WTC11 (cell line): Measurements from ENCODE around the gene CREB3L1. TPM values are rescaled to one million over a fixed set of nuclear protein-coding genes. Genes with fewer than 3 reads are reported as not detected.

Experiments used
- ATAC-seq: fragments of 200-7000 bp; cut with Tn5 transposase; 2 replicates; pipeline ENCODE4 v1.10.0; 2021; ENCODE audit warnings: mild to moderate bottlenecking, moderate library complexity
- CTCF ChIA-PET: fragments of 300-600 bp; sonication (Branson Sonifier 250); formaldehyde crosslinking; loops from one replicate; lab custom pipeline; 2021; ENCODE audit warnings: antibody characterized with exemption; lab: Charles Lee
- POLR2A ChIA-PET: fragments of 350-600 bp; sonication (Branson Sonifier 250); formaldehyde crosslinking; loops from one replicate; lab custom pipeline; 2021; ENCODE audit warnings: antibody characterized with exemption; lab: Charles Lee
- DNase-seq: peaks from one replicate; pipeline ENCODE4 v3.0.0; 2021; ENCODE audit warnings: low spot score
- H3K27ac Mint-ChIP-seq: 2 replicates; pipeline ENCODE4 v1.8.0; 2021; ENCODE audit warnings: mixed read lengths
- H3K27me3 Mint-ChIP-seq: 2 replicates; pipeline ENCODE4 v1.8.0; 2021; ENCODE audit warnings: low read depth, mild to moderate bottlenecking, moderate library complexity, mixed read lengths
- H3K36me3 Mint-ChIP-seq: 2 replicates; pipeline ENCODE4 v1.8.0; 2021; ENCODE audit warnings: mixed read lengths
- H3K4me1 Mint-ChIP-seq: 2 replicates; pipeline ENCODE4 v1.8.0; 2022; ENCODE audit warnings: mixed read lengths
- H3K4me3 Mint-ChIP-seq: 2 replicates; pipeline ENCODE4 v1.8.0; 2021; ENCODE audit warnings: mild to moderate bottlenecking, moderate library complexity, mixed read lengths
- H3K9me3 Mint-ChIP-seq: 2 replicates; pipeline ENCODE4 v1.8.0; 2021; ENCODE audit warnings: mixed read lengths
- ELF4 ChIP-seq: sonication (generic); formaldehyde crosslinking; IDR thresholded peaks from 2 replicates; pipeline ENCODE4 v1.8.1; 2022; ENCODE audit warnings: low read depth, mild to moderate bottlenecking, moderate library complexity, missing genetic modification reagents
- FOXK1 ChIP-seq: sonication (generic); formaldehyde crosslinking; IDR thresholded peaks from 2 replicates; pipeline ENCODE4 v1.8.0; 2022; ENCODE audit warnings: mild to moderate bottlenecking, moderate library complexity, missing genetic modification reagents
- GABPB1 ChIP-seq: sonication (generic); formaldehyde crosslinking; IDR thresholded peaks from 2 replicates; pipeline ENCODE4 v1.8.1; 2023; ENCODE audit warnings: mild to moderate bottlenecking, missing genetic modification reagents
- MXD4 ChIP-seq: fragments of 250-450 bp; sonication (Bioruptor Pico); IDR thresholded peaks from 2 replicates; pipeline ENCODE4 v1.8.0; 2021; ENCODE audit warnings: mild to moderate bottlenecking, moderate library complexity, borderline replicate concordance
- NR1H2 ChIP-seq: sonication (generic); formaldehyde crosslinking; IDR thresholded peaks from 2 replicates; pipeline ENCODE4 v1.9.0; 2021; ENCODE audit warnings: mild to moderate bottlenecking, moderate library complexity, missing genetic modification reagents
- RELA ChIP-seq: sonication (generic); formaldehyde crosslinking; IDR thresholded peaks from 2 replicates; pipeline ENCODE4 v1.8.1; 2022; ENCODE audit warnings: missing genetic modification reagents, mild to moderate bottlenecking, borderline replicate concordance
- TEAD1 ChIP-seq: sonication (generic); formaldehyde crosslinking; IDR thresholded peaks from 2 replicates; pipeline ENCODE4 v1.8.0; 2022; ENCODE audit warnings: mild to moderate bottlenecking, missing genetic modification reagents
- ZNF121 ChIP-seq: sonication (generic); formaldehyde crosslinking; IDR thresholded peaks from 2 replicates; pipeline ENCODE4 v1.8.0; 2023; ENCODE audit warnings: missing genetic modification reagents
- total RNA-seq: library from RNA; stranded (reverse); gene quantifications from 3 replicates; pipeline ENCODE4 v1.2.3, GENCODE V29; 2021
- TF ChIP-seq, protein P1 (sequence below): fragments of 250-450 bp; sonication (Bioruptor Pico); IDR thresholded peaks from 2 replicates; pipeline ENCODE4 v1.9.0; 2021; ENCODE audit warnings: mild to moderate bottlenecking
- TF ChIP-seq, protein P2 (sequence below): sonication (generic); formaldehyde crosslinking; IDR thresholded peaks from 2 replicates; pipeline ENCODE4 v1.8.1; 2023; ENCODE audit warnings: mild to moderate bottlenecking, missing genetic modification reagents
- TF ChIP-seq, protein P3 (sequence below): sonication (generic); formaldehyde crosslinking; IDR thresholded peaks from 2 replicates; pipeline ENCODE4 v1.8.1; 2023; ENCODE audit warnings: mild to moderate bottlenecking, missing genetic modification reagents, moderate library complexity
- TF ChIP-seq, protein P4 (sequence below): sonication (generic); formaldehyde crosslinking; IDR thresholded peaks from 2 replicates; pipeline ENCODE4 v1.8.0; 2022; ENCODE audit warnings: mild to moderate bottlenecking, missing genetic modification reagents
- TF ChIP-seq, protein P5 (sequence below): sonication (generic); formaldehyde crosslinking; IDR thresholded peaks from 2 replicates; pipeline ENCODE4 v1.8.0; 2022; ENCODE audit warnings: mild to moderate bottlenecking, missing genetic modification reagents
- TF ChIP-seq, protein P6 (sequence below): sonication (generic); formaldehyde crosslinking; IDR thresholded peaks from 2 replicates; pipeline ENCODE4 v1.8.0; 2023; ENCODE audit warnings: missing genetic modification reagents

Gene CREB3L1
- total RNA-seq, 1 experiment from 2014 or later, result 10.9 TPM

DNA sequence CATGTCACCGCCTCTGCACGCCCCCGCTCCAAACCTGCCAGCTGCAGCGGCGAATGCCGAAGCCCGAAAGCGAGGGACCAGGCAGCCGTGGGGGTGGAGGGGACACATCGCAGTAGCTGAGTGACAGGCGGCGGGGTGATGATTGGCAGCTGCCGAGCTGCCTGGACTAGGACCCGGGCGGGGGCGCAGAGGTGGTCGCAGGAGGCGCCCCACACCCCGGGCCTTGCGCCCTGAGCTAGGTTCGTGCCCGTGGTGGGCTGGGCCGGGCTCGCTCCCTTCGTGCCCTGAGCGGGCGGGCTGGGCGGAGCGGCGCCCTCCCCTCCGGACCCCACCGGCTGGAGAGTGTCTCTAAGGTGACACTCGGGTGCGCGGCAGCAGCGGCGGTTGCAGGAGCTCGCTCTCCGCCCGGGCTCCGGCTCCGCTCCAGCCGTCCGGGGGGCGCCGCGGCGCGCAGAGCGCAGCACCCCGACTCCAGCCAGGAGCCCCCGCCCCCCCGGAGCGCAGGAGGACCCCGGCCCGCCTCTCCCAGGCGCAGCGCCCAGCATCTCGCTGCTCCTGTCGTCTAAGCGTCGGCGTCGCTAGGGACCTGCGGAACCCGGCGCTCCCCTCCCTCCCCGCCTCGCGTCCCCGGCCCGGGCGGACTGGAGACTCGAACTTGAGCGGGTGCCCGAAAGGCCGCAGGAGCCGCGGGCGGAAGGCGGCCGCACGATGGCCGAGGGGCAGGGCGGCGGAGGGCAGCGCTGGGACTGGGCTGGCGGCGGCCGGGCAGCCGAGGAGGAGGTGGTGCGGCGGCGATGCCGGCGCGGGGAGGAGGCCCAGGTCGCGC is 55.3 kb downstream of the CREB3L1 start (continued):
- TF ChIP-seq GABPB1, result no peak
- TF ChIP-seq, all 79 proteins: peak for 16

DNA sequence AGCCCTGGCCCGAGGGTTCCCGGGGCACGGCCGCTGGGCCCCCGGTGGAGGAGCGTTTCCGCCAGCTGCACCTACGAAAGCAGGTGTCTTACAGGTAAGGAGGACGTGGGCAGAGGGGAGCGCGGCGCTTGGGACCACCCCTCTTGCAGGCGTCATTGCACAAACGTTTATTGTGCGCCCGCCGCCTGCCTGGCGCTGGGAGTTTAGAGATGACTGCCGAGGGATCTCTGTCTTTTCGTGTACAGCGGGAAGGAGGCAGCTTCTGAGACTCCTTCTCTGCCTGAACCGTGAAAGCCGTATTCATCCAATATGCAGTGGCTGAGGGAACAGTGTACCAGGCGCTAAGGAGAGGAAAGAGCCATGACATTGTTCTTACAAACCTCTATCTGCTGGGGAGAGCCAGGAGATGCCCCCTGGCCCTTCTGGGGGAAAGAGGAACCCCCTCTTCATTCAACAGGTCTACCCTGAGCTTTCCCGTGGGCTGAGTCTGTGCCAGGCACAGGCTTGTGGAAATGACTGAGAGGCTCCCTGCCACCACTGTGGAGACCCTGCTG is 56.0 kb downstream of the CREB3L1 start:
- ATAC-seq, result no peak
- H3K4me1 Mint-ChIP-seq, result peaks cover 74% of the 10 kb centered on the region
- POLR2A ChIA-PET, result interaction anchor here (0.9 to 1.1 kb wide), 2 partner anchors 12 to 91 kb away, joined by 3 read pairs; no protein-coding TSS in a partner anchor

DNA sequence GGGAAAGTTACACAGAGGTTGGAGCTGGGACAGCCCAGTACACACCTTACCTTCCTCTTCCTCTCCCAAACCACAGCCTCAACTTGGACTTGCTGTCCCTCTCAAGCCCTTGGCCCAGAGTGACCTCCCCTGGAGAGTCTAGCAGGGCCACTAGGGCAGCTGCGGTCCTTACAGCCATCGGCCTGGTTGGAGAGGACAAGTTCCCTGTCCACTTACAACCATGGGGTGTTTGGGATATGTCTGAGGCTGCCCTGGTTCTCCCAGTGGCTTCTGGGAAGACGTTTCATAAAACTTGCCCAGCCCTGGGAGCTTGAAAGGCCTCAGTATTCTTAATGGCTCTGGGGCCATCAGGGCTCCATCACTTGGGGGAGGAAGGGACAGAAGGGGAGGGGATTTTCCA is 56.7 kb downstream of the CREB3L1 start:
- H3K4me3 Mint-ChIP-seq, result peak overlapping the region; percentile 68
- POLR2A ChIA-PET, result interaction anchor here (0.9 kb wide), 1 partner anchor 11 kb away, joined by 3 read pairs; no protein-coding TSS in a partner anchor
- no peaks in the 10 kb centered on the region for H3K36me3 Mint-ChIP-seq
- H3K27ac Mint-ChIP-seq, result no peak overlapping the region
- ATAC-seq (no peak), DNase-seq (no peak)
- H3K4me1 Mint-ChIP-seq, result peaks cover 80% of the 10 kb centered on the region
- CTCF ChIA-PET, result interaction anchor here (0.6 to 3.5 kb wide), 6 partner anchors 10 to 38 kb away, joined by 3 to 25 read pairs (median 14); no protein-coding TSS in a partner anchor
- TF ChIP-seq ZNF121 (CRISPR knock-in tag) (no peak), NR1H2 (CRISPR knock-in tag) (no peak)
- TF ChIP-seq, protein P1, sequence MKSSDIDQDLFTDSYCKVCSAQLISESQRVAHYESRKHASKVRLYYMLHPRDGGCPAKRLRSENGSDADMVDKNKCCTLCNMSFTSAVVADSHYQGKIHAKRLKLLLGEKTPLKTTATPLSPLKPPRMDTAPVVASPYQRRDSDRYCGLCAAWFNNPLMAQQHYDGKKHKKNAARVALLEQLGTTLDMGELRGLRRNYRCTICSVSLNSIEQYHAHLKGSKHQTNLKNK (CRISPR knock-in tag), result no peak
- TF ChIP-seq, protein P2, sequence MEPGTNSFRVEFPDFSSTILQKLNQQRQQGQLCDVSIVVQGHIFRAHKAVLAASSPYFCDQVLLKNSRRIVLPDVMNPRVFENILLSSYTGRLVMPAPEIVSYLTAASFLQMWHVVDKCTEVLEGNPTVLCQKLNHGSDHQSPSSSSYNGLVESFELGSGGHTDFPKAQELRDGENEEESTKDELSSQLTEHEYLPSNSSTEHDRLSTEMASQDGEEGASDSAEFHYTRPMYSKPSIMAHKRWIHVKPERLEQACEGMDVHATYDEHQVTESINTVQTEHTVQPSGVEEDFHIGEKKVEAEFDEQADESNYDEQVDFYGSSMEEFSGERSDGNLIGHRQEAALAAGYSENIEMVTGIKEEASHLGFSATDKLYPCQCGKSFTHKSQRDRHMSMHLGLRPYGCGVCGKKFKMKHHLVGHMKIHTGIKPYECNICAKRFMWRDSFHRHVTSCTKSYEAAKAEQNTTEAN, result 0 out of 2 replicates have a peak, but pooled peaks have one; percentile 50
- peaks cover 52% of the 10 kb centered on the region for H3K27me3 Mint-ChIP-seq
- no peaks in the 10 kb centered on the region for H3K9me3 Mint-ChIP-seq

More for the DNA sequence above, 56.0 kb downstream of the CREB3L1 start:
- Mint-ChIP-seq H3K36me3 (no peaks in the 10 kb centered on the region), H3K27ac (no peak overlapping the region), H3K4me3 (peak overlapping the region; percentile 68), H3K27me3 (peaks cover 53% of the 10 kb centered on the region), H3K9me3 (no peaks in the 10 kb centered on the region)
- TF ChIP-seq MXD4 (CRISPR knock-in tag) (no peak), FOXK1 (CRISPR knock-in tag) (no peak), RELA (CRISPR knock-in tag) (no peak), TEAD1 (CRISPR knock-in tag) (0 out of 2 replicates have a peak, but pooled peaks have one; percentile 34), ELF4 (CRISPR knock-in tag) (no peak), ZNF121 (CRISPR knock-in tag) (0 out of 2 replicates have a peak, but pooled peaks have one; percentile 43)
- TF ChIP-seq, protein P3, sequence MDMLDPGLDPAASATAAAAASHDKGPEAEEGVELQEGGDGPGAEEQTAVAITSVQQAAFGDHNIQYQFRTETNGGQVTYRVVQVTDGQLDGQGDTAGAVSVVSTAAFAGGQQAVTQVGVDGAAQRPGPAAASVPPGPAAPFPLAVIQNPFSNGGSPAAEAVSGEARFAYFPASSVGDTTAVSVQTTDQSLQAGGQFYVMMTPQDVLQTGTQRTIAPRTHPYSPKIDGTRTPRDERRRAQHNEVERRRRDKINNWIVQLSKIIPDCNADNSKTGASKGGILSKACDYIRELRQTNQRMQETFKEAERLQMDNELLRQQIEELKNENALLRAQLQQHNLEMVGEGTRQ (CRISPR knock-in tag), result no peak
- TF ChIP-seq, protein P4, sequence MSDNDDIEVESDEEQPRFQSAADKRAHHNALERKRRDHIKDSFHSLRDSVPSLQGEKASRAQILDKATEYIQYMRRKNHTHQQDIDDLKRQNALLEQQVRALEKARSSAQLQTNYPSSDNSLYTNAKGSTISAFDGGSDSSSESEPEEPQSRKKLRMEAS, result 0 out of 2 replicates have a peak, but pooled peaks have one; percentile 25
- TF ChIP-seq, protein P5, sequence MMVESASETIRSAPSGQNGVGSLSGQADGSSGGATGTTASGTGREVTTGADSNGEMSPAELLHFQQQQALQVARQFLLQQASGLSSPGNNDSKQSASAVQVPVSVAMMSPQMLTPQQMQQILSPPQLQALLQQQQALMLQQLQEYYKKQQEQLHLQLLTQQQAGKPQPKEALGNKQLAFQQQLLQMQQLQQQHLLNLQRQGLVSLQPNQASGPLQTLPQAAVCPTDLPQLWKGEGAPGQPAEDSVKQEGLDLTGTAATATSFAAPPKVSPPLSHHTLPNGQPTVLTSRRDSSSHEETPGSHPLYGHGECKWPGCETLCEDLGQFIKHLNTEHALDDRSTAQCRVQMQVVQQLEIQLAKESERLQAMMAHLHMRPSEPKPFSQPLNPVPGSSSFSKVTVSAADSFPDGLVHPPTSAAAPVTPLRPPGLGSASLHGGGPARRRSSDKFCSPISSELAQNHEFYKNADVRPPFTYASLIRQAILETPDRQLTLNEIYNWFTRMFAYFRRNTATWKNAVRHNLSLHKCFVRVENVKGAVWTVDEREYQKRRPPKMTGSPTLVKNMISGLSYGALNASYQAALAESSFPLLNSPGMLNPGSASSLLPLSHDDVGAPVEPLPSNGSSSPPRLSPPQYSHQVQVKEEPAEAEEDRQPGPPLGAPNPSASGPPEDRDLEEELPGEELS, result 0 out of 2 replicates have a peak, but pooled peaks have one; percentile 44
- TF ChIP-seq, protein P6, sequence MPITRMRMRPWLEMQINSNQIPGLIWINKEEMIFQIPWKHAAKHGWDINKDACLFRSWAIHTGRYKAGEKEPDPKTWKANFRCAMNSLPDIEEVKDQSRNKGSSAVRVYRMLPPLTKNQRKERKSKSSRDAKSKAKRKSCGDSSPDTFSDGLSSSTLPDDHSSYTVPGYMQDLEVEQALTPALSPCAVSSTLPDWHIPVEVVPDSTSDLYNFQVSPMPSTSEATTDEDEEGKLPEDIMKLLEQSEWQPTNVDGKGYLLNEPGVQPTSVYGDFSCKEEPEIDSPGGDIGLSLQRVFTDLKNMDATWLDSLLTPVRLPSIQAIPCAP (CRISPR knock-in tag), result no peak
- CTCF ChIA-PET, result interaction anchor here (0.6 to 3.5 kb wide), 12 partner anchors 11 to 94 kb away, joined by 3 to 25 read pairs (median 6); partner anchors contain the start of gene CREB3L1
- peak; percentile 52 for DNase-seq
